Measurements from ENCODE around the gene KRTAP13-3. TPM values are rescaled to one million over a fixed set of nuclear protein-coding genes. Genes with fewer than 3 reads are reported as not detected.

Gene KRTAP13-3
- total and polyA plus RNA-seq, 9 of the 15 experiments (the other 6 are each of a cell fraction or from before 2014, with no cell fraction given): not detected

DNA sequence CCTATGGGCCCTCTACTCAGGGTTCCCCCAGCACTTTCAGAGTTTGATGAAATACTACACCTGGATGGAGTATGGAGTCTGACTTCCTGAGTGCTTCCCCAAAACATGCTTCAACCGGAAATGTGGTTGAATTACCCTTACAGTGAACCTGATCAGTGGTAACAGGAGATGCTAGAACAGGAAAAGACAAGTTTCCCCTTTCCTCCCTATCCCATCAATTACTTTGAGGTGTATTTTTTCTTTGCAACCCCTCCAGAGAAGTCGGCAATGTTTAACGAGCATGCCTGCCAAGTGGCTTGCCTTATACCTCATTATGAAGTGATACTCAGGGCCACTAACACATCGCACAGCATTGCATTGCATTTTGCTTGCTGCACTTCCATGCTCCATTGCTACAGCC lies 21.3 kb upstream of the KRTAP13-3 start:
- WGBS (ENCODE audit: insufficient coverage, low coverage, missing lambda C conversion rate): under 1% methylated on average over 4 of the region's 4 CpGs
- CTCF ChIA-PET (ENCODE audit: low intra/inter-chr PET ratio): no interaction called here

More for the DNA sequence above, 21.3 kb upstream of the KRTAP13-3 start:
- no peak overlapping the region for H3K4me2 ChIP-seq (ENCODE audit: insufficient read depth, low read length)
- no peaks in the 10 kb centered on the region for H3K36me3 ChIP-seq (ENCODE audit: control insufficient read depth, insufficient read depth, low read length)
- no peaks in the 10 kb centered on the region for H3K27me3 ChIP-seq (ENCODE audit: control insufficient read depth in 2 of 2, insufficient read depth in 2 of 2, low read length in 2 of 2)
- in situ Hi-C loops (cut with MboI) (no loop called here), intact Hi-C loops (cut with micrococcal nuclease) (no loop called here)
- DNase-seq (ENCODE audit: extremely low read depth in 1 of 4, low spot score in 3 of 4) (no peak), ATAC-seq (no peak), FAIRE-seq (no peak)
- no peak overlapping the region for H3K9ac ChIP-seq (ENCODE audit: insufficient read depth in 1 of 2, low read depth in 2 of 2, low read length in 2 of 2)
- TF ChIP-seq, protein P1, sequence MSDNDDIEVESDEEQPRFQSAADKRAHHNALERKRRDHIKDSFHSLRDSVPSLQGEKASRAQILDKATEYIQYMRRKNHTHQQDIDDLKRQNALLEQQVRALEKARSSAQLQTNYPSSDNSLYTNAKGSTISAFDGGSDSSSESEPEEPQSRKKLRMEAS (CRISPR knock-in tag; IDR thresholded peaks at IDR 0.05): no peak
- TF ChIP-seq, protein P2, sequence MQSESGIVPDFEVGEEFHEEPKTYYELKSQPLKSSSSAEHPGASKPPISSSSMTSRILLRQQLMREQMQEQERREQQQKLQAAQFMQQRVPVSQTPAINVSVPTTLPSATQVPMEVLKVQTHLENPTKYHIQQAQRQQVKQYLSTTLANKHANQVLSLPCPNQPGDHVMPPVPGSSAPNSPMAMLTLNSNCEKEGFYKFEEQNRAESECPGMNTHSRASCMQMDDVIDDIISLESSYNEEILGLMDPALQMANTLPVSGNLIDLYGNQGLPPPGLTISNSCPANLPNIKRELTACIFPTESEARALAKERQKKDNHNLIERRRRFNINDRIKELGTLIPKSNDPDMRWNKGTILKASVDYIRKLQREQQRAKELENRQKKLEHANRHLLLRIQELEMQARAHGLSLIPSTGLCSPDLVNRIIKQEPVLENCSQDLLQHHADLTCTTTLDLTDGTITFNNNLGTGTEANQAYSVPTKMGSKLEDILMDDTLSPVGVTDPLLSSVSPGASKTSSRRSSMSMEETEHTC (IDR thresholded peaks at IDR 0.05): no peak
- TF ChIP-seq BRCA1 (IDR thresholded peaks at IDR 0.05) (no peak), BRCA1 (CRISPR knock-in tag; IDR thresholded peaks at IDR 0.05) (no peak), ZNF77 (CRISPR knock-in tag; IDR thresholded peaks at IDR 0.05) (no peak), C11orf30 (IDR thresholded peaks at IDR 0.05; ENCODE audit: low read depth) (no peak), PHTF2 (CRISPR knock-in tag; IDR thresholded peaks at IDR 0.05) (no peak), LCOR (CRISPR knock-in tag; IDR thresholded peaks at IDR 0.05) (no peak), RFX7 (CRISPR knock-in tag; IDR thresholded peaks at IDR 0.05) (no peak), TAL1 (IDR thresholded peaks at IDR 0.05) (no peak), MIER1 (IDR thresholded peaks at IDR 0.05; ENCODE audit: low read depth) (no peak), NR2F6 (CRISPR knock-in tag; IDR thresholded peaks at IDR 0.05) (no peak), MXI1 (IDR thresholded peaks at IDR 0.05; ENCODE audit: low read depth, low read length) (no peak), GTF2A2 (tag; IDR thresholded peaks at IDR 0.05) (no peak), CBX1 (IDR thresholded peaks at IDR 0.05; ENCODE audit: low read depth) (no peak), SP1 (CRISPR knock-in tag; IDR thresholded peaks at IDR 0.05) (no peak)
- TF ChIP-seq, protein P3, sequence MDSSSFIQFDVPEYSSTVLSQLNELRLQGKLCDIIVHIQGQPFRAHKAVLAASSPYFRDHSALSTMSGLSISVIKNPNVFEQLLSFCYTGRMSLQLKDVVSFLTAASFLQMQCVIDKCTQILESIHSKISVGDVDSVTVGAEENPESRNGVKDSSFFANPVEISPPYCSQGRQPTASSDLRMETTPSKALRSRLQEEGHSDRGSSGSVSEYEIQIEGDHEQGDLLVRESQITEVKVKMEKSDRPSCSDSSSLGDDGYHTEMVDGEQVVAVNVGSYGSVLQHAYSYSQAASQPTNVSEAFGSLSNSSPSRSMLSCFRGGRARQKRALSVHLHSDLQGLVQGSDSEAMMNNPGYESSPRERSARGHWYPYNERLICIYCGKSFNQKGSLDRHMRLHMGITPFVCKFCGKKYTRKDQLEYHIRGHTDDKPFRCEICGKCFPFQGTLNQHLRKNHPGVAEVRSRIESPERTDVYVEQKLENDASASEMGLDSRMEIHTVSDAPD (CRISPR knock-in tag; IDR thresholded peaks at IDR 0.05): no peak
- TF ChIP-seq, protein P4, sequence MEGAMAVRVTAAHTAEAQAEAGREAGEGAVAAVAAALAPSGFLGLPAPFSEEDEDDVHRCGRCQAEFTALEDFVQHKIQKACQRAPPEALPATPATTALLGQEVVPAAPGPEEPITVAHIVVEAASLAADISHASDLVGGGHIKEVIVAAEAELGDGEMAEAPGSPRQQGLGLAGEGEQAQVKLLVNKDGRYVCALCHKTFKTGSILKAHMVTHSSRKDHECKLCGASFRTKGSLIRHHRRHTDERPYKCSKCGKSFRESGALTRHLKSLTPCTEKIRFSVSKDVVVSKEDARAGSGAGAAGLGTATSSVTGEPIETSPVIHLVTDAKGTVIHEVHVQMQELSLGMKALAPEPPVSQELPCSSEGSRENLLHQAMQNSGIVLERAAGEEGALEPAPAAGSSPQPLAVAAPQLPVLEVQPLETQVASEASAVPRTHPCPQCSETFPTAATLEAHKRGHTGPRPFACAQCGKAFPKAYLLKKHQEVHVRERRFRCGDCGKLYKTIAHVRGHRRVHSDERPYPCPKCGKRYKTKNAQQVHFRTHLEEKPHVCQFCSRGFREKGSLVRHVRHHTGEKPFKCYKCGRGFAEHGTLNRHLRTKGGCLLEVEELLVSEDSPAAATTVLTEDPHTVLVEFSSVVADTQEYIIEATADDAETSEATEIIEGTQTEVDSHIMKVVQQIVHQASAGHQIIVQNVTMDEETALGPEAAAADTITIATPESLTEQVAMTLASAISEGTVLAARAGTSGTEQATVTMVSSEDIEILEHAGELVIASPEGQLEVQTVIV (CRISPR knock-in tag; IDR thresholded peaks at IDR 0.05; ENCODE audit: borderline replicate concordance): no peak
- TF ChIP-seq, protein P5, sequence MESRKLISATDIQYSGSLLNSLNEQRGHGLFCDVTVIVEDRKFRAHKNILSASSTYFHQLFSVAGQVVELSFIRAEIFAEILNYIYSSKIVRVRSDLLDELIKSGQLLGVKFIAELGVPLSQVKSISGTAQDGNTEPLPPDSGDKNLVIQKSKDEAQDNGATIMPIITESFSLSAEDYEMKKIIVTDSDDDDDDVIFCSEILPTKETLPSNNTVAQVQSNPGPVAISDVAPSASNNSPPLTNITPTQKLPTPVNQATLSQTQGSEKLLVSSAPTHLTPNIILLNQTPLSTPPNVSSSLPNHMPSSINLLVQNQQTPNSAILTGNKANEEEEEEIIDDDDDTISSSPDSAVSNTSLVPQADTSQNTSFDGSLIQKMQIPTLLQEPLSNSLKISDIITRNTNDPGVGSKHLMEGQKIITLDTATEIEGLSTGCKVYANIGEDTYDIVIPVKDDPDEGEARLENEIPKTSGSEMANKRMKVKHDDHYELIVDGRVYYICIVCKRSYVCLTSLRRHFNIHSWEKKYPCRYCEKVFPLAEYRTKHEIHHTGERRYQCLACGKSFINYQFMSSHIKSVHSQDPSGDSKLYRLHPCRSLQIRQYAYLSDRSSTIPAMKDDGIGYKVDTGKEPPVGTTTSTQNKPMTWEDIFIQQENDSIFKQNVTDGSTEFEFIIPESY (CRISPR knock-in tag; IDR thresholded peaks at IDR 0.05): no peak
- no peaks in the 10 kb centered on the region for H3K79me2 ChIP-seq (ENCODE audit: control insufficient read depth, insufficient read depth, low read length)
- no TSS peak for BruUV-seq (replicated peaks)
- no peak overlapping the region for H3K27ac ChIP-seq (ENCODE audit: extremely low read depth, low read depth, low read length)
- H3K4me3 ChIP-seq: no peak overlapping the region
- H3K9me3 ChIP-seq (replicated peaks; ENCODE audit: control insufficient read depth, insufficient read depth, low read depth, low read length): no peaks in the 10 kb centered on the region
- no peaks in the 10 kb centered on the region for H4K20me1 ChIP-seq (replicated peaks; ENCODE audit: control insufficient read depth, insufficient read depth, low read length)
- H2AFZ ChIP-seq (ENCODE audit: low read depth, low read length): no peak overlapping the region
- H3K4me1 ChIP-seq (replicated peaks in 1 of 2; ENCODE audit: control insufficient read depth in 2 of 2, insufficient read depth in 2 of 2, low read length in 2 of 2): no peaks in the 10 kb centered on the region
- POLR2A ChIA-PET: no interaction called here
- H3K9me1 ChIP-seq (ENCODE audit: control insufficient read depth, insufficient read depth, low read length): no peaks in the 10 kb centered on the region
